Measurements from ENCODE around the gene EMP1. TPM values are rescaled to one million over a fixed set of nuclear protein-coding genes. Genes with fewer than 3 reads are reported as not detected.

The EMP1 gene
- total and polyA plus RNA-seq, 5 experiments from 2014 or later, result 0.14 to 2.9 (median 1.2) TPM; not detected in 1

DNA sequence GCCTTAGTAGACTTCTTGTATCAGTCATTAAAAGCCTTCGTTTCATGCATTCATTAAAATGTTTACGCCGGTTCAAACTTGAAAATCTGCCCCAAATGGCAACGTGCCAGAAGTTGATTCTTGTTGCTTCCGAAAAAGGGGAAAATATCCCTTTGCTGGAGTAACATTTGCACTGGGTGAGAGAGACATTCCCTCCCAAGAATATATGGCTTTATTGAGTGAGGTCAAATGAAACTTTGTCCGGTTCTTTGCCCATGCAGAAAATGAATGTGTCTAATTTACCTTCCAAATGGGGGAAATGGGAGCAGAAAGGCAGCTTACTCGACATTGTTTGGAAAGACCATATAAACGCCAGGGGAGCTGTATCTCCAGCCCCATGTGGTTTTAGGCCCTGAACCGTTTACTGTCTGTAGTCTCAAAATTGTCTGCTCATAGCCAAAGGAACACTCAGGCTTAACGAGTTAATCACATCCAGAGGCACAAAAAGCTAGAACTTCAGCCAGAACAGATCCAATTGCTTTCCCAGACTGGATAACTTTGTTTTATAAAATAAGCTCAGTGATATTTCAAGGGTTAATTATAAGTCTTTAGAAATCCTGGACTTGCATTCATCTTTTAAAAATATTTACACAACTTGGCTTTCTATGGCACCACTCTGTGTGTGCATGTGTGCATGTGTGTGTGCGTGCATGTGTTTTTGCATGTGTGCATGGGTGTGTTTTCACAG is 2.9 kb upstream of the EMP1 start:
- Mint-ChIP-seq H3K4me3 (no peak overlapping the region), H3K36me3 (no peaks in the 10 kb centered on the region), H3K9me3 (no peaks in the 10 kb centered on the region), H3K27me3 (peaks cover 0 to 9% (median 4%) of the 10 kb centered on the region in 5 donors), H3K4me1 (peaks cover 16 to 32% (median 24%) of the 10 kb centered on the region in 4 donors), H3K27ac (no peak overlapping the region)
- POLR2A ChIA-PET, result no interaction called here
- DNase-seq (no peak), ATAC-seq (no peak)

DNA sequence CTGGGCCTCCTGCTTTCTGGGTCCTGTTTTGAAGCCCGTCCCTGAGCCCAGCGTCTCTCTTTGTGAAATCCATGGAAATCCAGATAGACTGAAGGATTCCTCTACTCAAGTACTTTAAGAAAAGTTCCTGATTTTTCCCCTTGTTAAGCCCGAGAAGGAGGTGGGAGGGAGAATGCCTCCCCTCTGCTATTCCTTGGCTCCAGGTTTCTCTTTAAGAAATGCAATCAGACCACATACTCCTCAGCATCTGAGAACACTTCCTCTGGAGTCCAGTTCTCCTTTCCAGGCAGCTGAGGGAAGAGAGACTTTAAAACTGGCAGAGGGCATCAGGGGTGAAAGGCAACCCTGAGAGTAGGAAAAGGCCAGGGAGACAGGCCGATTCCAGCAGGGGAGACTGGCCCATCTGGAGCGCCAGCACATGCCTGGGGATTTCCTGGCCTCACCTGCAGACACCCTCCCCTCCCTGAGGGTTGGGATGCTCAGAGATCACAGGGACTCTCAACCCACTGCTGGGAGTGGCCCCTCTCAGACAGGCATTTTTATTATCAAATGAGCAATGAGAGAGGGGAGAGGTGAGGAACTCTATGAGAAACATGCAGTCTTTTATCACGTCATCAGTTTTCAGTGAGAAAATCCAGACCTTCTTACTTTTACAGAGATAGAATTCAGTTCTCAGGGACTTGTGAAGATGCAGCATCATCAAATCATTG is 2.0 kb upstream of the EMP1 start:
- no peak for DNase-seq
- Mint-ChIP-seq H3K4me1 (peaks cover 16 to 35% (median 24%) of the 10 kb centered on the region in 4 donors), H3K27ac (no peak overlapping the region), H3K27me3 (peaks cover 0 to 9% (median 2%) of the 10 kb centered on the region in 5 donors), H3K4me3 (no peak overlapping the region), H3K36me3 (no peaks in the 10 kb centered on the region), H3K9me3 (no peaks in the 10 kb centered on the region)
- no peak for ATAC-seq
- POLR2A ChIA-PET, result no interaction called here

DNA sequence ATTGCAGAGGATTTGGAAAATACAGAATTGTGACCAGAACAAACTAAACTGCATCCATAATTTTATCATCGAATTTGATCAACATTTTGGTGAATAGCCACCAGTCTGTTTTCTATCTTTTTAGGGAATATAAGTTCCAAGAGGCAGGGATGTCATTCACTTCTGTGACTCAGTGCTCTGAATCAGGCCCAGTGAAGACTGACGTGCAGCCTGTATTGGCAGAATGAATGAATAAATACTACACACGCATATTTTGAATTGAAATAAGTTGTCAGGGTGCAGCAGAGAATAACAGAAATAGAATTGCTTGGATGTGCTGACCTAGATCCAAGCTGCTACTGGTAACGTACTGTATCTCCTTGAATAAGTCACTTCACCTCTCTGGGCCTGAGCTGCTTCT is 1.3 kb upstream of the EMP1 start:
- POLR2A ChIA-PET, result no interaction called here
- peaks cover 0 to 9% (median 2%) of the 10 kb centered on the region in 5 donors for H3K27me3 Mint-ChIP-seq
- H3K4me3 Mint-ChIP-seq, result peak overlapping the region in 1 of 10 donors; percentile 84
- no peaks in the 10 kb centered on the region for H3K36me3 Mint-ChIP-seq
- peak overlapping the region in 1 of 10 donors; percentile 63 for H3K27ac Mint-ChIP-seq
- peaks cover 16 to 40% (median 24%) of the 10 kb centered on the region in 4 donors for H3K4me1 Mint-ChIP-seq
- ATAC-seq (no peak), DNase-seq (no peak)
- no peaks in the 10 kb centered on the region for H3K9me3 Mint-ChIP-seq

DNA sequence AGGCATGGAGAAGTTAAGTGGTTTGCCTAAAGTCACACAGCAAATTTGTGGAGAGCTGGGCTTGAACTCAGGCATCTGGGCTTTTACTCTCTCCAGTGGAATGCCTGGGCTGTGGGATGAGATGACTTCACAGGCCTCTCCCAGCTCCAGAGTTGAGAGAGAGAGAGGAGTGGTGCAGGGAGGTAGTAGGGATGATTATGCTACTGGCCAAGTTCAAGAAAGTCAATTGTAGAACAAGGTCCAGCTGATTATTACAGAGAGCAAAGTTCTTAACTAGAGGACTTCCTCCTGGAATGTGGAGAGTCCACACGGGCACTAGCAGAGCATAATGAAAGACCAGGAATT is 769 bp upstream of the EMP1 start:
- H3K4me1 Mint-ChIP-seq, result peaks cover 16 to 40% (median 24%) of the 10 kb centered on the region in 4 donors
- ATAC-seq, result no peak

DNA sequence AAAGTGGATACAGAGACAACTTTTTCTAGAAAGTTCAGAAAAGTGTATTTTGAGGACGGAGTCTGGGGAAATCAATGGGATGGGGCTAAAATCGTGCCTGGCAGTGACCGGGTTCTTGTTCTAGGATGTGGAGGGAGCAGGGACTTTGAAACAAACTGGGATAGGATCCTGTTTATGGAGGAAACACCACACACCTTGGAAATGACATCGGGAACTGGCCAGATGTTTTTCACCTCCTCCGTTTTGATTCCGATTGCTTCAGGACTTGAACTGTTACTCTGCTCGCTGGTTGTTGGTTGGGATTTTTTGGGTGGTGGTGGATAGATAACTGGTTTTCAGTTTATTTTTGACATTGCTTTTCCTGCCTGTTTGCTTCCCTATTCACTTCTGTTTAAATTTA is 506 bp downstream of the EMP1 start:
- POLR2A ChIA-PET, result interaction anchor here (1.2 kb wide), 1 partner anchor 96 kb away, joined by 4 read pairs; no protein-coding TSS in a partner anchor
- ATAC-seq, result no peak

More for the DNA sequence above, 769 bp upstream of the EMP1 start:
- DNase-seq, result no peak
- Mint-ChIP-seq H3K36me3 (no peaks in the 10 kb centered on the region), H3K27ac (peak overlapping the region in 7 of 10 donors; percentile 21 to 92 (median 77)), H3K4me3 (peak overlapping the region in 6 of 10 donors; percentile 39 to 87 (median 84)), H3K9me3 (no peaks in the 10 kb centered on the region), H3K27me3 (peaks cover 0 to 9% (median 0%) of the 10 kb centered on the region in 5 donors)
- POLR2A ChIA-PET, result interaction anchor here (1.2 kb wide), 1 partner anchor 94 kb away, joined by 4 read pairs; no protein-coding TSS in a partner anchor

DNA sequence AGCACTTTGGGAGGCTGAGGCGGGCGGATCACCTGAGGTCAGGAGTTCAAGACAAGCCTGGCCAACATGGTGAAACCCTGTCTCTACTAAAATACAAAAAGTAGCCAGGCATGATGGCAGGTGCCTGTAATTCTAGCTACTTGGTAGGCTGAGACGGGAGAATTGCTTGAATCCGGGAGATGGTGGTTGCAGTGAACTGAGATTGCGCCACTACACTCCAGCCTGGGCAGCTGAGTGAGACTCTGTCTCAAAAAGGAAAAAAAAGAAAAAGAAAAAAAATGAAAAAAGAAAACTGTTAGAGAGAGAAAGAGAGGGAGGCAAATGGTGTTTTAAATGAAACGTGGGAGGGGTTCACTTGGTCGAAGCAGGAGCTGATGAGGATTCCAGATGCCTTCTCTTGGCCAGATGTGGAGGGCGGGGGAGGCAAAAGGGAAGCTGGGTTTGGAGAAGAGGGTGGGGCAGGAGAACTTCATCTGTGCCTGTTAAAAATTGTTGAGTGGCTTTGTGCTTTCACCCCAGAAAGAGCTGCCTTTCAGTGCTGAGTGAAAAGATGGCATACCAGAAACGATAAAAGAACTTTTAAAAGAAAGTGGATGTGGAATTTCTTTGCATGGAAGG is 1.1 kb downstream of the EMP1 start:
- Mint-ChIP-seq H3K4me1 (peaks cover 16 to 40% (median 24%) of the 10 kb centered on the region in 4 donors), H3K9me3 (no peaks in the 10 kb centered on the region), H3K27me3 (peaks cover 0 to 3% (median 1%) of the 10 kb centered on the region in 5 donors), H3K27ac (peak overlapping the region in 7 of 10 donors; percentile 16 to 90 (median 66)), H3K36me3 (no peaks in the 10 kb centered on the region), H3K4me3 (peak overlapping the region in 8 of 10 donors; percentile 65 to 91 (median 84))
- ATAC-seq (no peak), DNase-seq (no peak)
- POLR2A ChIA-PET, result no interaction called here

More for the DNA sequence above, 506 bp downstream of the EMP1 start:
- peaks cover 16 to 40% (median 24%) of the 10 kb centered on the region in 4 donors for H3K4me1 Mint-ChIP-seq
- peaks cover 0 to 3% (median 2%) of the 10 kb centered on the region in 5 donors for H3K27me3 Mint-ChIP-seq
- no peak for DNase-seq
- H3K36me3 Mint-ChIP-seq, result no peaks in the 10 kb centered on the region
- no peaks in the 10 kb centered on the region for H3K9me3 Mint-ChIP-seq
- peak overlapping the region; percentile 69 to 91 (median 83) for H3K4me3 Mint-ChIP-seq
- peak overlapping the region; percentile 15 to 92 (median 78) for H3K27ac Mint-ChIP-seq

DNA sequence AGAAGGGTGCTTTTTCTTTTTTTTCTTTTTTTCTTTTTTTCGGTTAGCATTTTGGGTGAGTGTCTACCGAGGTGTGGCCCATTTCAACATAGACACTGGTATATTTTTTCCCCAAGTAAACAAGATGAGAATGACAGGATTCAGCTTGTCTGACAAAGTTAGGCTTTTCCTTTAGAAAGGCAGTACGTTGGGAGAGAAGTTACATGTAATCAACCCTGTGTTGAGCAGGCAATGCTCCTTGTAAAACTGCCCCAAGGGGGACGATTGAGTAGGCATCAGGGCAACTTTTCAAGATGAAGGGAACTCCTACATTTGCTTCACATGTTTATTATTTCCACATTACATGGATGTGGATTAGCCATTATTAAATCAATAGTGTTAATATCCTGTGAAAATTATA is 1.7 kb downstream of the EMP1 start:
- no peak for ATAC-seq
- DNase-seq, result no peak
- Mint-ChIP-seq H3K4me1 (peaks cover 16 to 40% (median 24%) of the 10 kb centered on the region in 4 donors), H3K27ac (peak overlapping the region in 1 of 10 donors; percentile 36), H3K36me3 (no peaks in the 10 kb centered on the region), H3K27me3 (peaks cover 0 to 3% (median 1%) of the 10 kb centered on the region in 5 donors), H3K9me3 (no peaks in the 10 kb centered on the region), H3K4me3 (peak overlapping the region in 2 of 10 donors; percentile 50 to 85)
- POLR2A ChIA-PET, result no interaction called here

DNA sequence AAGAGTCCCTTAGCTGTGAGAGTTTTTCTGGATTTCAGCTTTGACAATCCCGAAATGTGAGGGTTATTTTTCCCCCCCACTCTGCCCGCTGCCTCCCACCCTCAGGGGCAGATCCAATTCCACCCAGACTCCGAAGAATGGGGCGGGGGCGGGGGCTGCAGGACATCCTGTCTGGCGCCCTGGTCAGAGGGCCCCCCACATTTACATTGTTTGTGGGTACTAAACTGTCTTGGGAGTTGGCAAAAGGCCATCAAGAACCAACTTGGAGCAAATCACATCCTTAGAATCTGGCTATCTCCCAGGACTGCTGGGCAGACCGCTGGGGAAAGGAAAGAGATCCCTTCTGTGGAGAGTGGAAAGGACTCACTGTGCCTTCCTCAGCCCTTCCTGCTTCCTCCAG is 2.4 kb downstream of the EMP1 start:
- no peak for DNase-seq
- Mint-ChIP-seq H3K36me3 (no peaks in the 10 kb centered on the region), H3K27me3 (peaks cover 0 to 3% (median 1%) of the 10 kb centered on the region in 5 donors), H3K4me1 (peaks cover 16 to 40% (median 24%) of the 10 kb centered on the region in 4 donors), H3K9me3 (no peaks in the 10 kb centered on the region), H3K27ac (peak overlapping the region in 1 of 10 donors; percentile 11), H3K4me3 (no peak overlapping the region)
- POLR2A ChIA-PET, result no interaction called here
- no peak for ATAC-seq

DNA sequence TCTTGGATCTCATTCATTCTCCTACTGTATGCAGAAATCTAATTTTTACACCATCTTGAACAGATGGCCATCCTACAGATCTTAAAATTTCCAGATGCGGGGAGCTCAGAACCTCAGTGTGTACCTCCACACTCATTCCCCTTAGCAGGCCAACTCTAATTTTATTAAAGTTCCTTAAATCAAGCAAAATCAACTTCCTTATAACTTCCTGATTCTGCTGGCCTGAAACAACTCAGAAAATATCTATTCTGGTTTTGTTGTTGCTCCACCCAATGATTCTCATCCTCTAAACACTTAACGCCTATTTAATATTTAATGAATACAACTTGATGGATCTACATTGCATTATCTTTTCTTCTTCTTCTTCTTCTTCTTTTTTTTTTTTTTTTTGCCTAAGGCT is 3.1 kb downstream of the EMP1 start:
- Mint-ChIP-seq H3K27ac (peak overlapping the region in 1 of 10 donors; percentile 11), H3K27me3 (peaks cover 0 to 3% (median 1%) of the 10 kb centered on the region in 5 donors), H3K36me3 (no peaks in the 10 kb centered on the region), H3K4me1 (peaks cover 16 to 40% (median 24%) of the 10 kb centered on the region in 4 donors), H3K4me3 (peak overlapping the region in 1 of 10 donors; percentile 7), H3K9me3 (no peaks in the 10 kb centered on the region)
- ATAC-seq (no peak), DNase-seq (no peak)
- POLR2A ChIA-PET, result no interaction called here

DNA sequence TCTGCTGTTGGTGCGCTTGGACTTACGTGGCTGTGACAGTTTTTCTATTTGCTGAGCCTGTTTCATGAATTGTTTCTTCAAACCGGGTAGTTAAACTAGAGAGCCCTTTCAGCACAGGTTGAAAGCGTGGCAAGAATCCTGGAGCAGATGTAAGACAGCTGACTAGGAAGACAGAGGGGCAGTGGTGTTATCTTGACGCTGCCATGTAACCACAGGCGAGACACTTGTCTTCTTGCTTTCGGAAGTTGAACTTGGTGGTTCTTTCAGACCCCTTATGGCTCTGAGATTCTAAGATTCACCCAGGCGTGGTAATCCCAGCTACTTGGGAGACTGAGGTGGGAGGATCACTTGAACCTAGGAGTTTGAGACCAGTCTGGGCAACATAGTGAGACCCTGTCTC is 4.3 kb downstream of the EMP1 start:
- DNase-seq (no peak), ATAC-seq (no peak)
- no peaks in the 10 kb centered on the region for H3K9me3 Mint-ChIP-seq
- peaks cover 0 to 3% (median 1%) of the 10 kb centered on the region in 5 donors for H3K27me3 Mint-ChIP-seq
- no peak overlapping the region for H3K4me3 Mint-ChIP-seq
- POLR2A ChIA-PET, result interaction anchor here (0.6 kb wide), 1 partner anchor 21 kb away, joined by 4 read pairs; no protein-coding TSS in a partner anchor
- H3K4me1 Mint-ChIP-seq, result peaks cover 13 to 37% (median 20%) of the 10 kb centered on the region in 4 donors
- peak overlapping the region in 1 of 10 donors; percentile 51 for H3K27ac Mint-ChIP-seq
- H3K36me3 Mint-ChIP-seq, result no peaks in the 10 kb centered on the region

DNA sequence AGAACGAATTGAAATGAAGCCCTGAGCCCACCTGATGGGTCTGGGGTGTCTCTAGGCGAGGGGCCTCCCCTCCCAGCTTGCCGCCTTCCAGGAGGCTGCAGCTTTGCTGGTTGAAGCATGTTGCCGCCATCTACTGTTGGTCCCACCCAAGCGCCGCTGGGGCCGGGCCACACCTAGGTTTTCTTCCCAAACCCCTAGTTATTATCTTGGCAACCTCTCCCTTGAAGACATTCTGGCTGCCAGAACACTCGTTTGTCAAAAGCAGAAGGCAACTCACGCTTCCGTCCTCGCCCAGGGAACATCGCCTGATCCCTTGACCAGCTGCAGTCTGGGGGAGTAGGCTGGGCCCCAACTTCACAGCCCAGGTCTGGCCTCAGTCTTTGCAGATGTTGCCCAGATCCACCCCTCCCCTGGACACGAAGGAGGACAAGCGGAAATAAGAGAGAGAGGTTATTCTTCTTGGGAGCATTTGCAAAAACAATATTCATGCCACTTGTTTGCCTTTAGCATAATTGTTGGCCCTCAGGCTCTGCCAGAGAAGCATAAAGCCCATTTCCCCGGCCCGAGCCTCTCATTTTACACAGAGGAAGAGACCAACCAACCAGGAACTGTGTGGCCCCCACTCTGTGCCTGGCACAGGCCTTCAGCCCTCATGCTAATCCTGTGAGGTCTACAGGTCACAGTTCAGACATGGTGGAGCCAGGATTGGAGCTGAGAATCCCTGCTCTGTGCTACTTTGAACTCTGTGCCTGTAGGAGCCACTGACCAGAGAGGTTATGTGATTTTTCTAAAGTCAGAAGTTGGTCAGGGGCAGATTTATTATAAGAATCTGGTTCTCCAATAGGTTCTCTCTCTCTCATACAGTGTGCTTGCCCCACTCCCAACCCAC is 6.8 kb downstream of the EMP1 start:
- H3K4me1 Mint-ChIP-seq, result peaks cover 3 to 19% (median 9%) of the 10 kb centered on the region in 4 donors
- no peak for DNase-seq
- H3K9me3 Mint-ChIP-seq, result no peaks in the 10 kb centered on the region
- H3K4me3 Mint-ChIP-seq, result no peak overlapping the region
- H3K27ac Mint-ChIP-seq, result peak overlapping the region in 1 of 10 donors; percentile 47
- ATAC-seq, result no peak
- POLR2A ChIA-PET, result no interaction called here
- peaks cover 0 to 3% (median 0%) of the 10 kb centered on the region in 5 donors for H3K27me3 Mint-ChIP-seq
- no peaks in the 10 kb centered on the region for H3K36me3 Mint-ChIP-seq

DNA sequence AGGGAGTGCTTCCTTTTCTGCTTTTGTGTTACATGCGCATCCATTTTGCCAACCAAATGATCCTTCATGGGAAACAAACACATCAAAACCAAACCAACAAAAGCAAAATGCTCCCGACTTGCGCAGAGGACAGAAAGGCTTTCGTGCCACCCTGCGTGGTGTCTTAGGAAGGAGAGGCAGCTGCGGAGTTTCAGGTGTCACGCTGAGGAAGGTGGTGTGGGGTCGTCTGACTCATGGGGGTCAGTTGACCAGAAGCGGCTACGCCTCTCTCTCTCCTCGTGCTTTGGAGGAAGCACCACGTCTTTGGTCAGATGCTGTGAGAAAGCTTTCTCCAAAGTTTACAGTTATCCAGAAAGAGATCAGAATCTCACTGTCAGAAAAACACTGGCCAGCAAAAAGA is 7.9 kb downstream of the EMP1 start:
- DNase-seq (no peak), ATAC-seq (no peak)
- POLR2A ChIA-PET, result no interaction called here
- Mint-ChIP-seq H3K9me3 (no peaks in the 10 kb centered on the region), H3K4me3 (no peak overlapping the region), H3K4me1 (peaks cover 3 to 16% (median 9%) of the 10 kb centered on the region in 4 donors), H3K27ac (no peak overlapping the region), H3K36me3 (no peaks in the 10 kb centered on the region), H3K27me3 (peaks cover 0 to 8% (median 0%) of the 10 kb centered on the region in 5 donors)
